GM12873 (cell line): ENCODE results near the gene SORCS2.

Experiments
- TF ChIP-seq, protein P1 (sequence below): IDR thresholded peaks from 2 replicates; pipeline ENCODE4 v1.5.1; 2012; ENCODE audit warnings: low read depth, mild to moderate bottlenecking, moderate library complexity, low read length, control low read depth; ENCODE audit not compliant: insufficient read depth; ENCODE audit errors: missing control alignments

Gene SORCS2

DNA sequence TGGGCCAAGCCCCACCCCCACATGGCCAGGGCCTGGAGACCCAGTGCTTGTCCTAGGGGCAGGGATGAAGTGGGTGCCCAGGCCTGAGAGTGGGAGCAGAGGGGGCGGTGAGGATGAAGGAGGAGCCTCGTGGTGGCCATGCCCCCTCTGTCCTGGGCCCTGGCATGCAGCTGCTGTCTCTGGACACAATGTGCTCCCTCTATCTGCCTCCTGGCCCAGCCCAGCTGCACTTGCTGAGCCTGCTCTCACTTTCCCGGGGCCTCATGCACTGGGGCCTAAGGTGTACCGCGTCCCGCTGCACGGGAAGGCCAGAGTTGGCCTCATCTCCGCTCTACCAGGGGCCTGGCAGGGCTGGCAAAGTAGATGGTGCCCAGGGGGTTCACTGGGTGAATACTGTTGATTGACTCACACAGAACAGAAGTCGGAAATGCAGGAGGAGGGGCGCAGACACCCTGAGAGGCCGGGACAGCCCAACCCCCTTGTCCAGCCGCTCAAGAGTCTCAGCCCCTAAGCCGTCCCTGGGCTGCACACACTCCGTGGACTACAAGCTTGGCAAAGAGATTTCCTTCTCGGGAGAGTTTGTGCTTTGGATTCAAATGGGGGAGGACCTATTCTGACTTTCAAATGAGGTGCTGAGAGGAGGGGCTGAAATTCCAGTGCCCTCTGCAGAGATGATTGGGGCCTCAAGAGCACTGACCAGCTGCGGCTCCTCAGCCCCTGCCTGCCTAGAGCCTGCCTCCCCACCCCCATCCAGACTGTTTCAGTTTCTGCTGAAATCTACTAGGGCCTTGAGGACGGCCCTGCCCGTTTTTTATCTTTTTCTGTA, 130.0 kb downstream of the SORCS2 start:
- TF ChIP-seq, protein P1, sequence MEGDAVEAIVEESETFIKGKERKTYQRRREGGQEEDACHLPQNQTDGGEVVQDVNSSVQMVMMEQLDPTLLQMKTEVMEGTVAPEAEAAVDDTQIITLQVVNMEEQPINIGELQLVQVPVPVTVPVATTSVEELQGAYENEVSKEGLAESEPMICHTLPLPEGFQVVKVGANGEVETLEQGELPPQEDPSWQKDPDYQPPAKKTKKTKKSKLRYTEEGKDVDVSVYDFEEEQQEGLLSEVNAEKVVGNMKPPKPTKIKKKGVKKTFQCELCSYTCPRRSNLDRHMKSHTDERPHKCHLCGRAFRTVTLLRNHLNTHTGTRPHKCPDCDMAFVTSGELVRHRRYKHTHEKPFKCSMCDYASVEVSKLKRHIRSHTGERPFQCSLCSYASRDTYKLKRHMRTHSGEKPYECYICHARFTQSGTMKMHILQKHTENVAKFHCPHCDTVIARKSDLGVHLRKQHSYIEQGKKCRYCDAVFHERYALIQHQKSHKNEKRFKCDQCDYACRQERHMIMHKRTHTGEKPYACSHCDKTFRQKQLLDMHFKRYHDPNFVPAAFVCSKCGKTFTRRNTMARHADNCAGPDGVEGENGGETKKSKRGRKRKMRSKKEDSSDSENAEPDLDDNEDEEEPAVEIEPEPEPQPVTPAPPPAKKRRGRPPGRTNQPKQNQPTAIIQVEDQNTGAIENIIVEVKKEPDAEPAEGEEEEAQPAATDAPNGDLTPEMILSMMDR, result no peak

DNA sequence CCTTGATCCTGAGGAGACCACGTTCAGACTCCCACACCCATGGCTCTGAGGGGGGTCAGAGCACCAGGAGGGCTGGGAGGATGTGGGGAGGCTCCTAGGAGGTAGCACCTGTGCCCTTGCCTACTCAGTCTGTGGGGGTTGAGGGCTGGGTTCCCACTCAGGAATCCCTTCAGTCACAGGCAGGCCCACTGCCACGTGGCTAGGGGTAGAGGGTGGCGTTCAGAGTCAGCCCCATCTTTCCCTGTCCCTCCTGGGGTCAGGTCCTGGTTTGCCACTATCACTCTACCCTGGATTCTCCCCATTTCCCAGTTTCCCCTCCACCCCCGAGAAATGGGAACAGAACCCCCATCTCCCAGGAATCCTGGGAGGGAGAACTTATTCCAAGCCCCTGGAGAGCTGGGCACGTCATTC, 131.1 kb downstream of the SORCS2 start:
- TF ChIP-seq, protein P1, result no peak

DNA sequence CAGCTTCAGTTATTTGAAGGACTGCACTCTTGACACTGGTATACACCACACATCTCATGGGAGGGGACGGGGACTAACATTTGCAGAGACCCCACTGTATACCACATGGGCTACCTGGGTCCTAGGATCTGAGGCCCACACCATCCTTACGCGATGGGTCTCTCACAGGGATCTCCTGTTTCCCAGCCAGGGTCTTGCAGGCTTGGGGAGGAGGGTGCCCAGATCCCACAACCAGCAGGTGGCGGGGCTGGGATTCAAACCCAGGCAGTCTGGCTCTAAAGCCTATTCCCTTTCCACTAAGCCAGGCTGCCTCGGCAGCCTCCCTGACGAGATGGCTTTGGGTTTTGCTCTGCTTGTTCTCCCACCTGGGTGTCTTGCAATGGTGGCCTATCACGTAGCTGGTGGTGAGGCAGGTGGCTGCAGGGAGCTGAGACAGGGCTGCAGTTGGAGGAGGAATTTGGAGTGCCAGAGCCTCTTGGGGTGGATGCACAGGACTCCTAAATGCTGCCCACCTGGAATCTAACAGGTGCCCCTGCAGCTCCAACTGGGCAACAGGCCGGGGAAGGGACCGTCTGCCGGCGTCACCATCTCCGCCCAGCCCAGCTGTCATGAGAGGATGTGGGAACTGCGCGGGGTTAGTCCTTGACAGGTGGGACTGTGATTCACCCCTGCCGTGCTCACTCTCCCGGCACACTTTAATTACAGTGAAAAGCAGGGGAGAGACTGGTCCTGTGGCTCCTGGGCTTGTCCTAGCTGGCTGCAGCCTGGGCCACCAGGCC, 131.7 kb downstream of the SORCS2 start:
- TF ChIP-seq, protein P1, result no peak

DNA sequence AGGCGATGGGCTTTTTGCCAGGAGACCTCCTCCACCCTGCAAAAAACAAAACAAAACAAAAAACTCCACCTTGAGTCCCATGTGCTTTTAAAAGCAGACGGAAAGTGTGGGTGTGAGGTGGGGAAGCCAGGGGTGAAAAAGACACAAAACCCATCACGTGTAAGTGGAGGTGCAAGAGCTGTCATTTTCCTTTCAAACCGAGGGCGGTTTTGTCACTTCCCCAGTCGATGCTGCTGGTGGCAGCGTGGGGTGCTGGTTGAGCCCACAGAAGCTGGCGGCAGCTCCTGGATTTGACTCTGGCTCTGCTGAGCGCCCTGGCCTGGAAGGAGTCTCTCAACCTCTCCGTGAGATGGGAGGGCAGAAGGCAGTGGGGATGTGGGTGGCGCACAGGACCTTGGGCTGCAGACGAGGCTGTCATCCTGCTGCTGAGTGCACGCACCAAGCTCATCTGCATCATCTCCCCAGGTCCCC, 132.3 kb downstream of the SORCS2 start:
- TF ChIP-seq, protein P1, result no peak

DNA sequence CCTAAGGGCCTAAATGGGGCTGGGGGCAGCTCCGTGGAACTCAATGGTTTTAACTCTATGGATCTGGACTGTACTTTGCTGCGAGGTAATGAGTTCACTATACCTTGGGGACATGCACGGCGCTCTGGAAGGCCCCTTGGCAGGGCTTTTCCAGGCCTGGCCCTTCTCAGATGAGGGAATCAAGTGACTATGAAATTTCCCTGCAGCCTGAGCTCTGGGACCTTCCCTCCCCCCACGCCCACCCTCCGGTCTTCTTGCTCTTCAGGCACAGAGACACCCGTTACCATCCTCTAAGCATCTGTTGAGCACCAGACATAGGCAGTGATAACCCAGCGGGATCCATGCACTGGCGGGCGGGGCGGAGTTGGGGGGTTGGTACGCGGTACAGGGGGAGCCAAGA, 133.2 kb downstream of the SORCS2 start:
- TF ChIP-seq, protein P1, result no peak

DNA sequence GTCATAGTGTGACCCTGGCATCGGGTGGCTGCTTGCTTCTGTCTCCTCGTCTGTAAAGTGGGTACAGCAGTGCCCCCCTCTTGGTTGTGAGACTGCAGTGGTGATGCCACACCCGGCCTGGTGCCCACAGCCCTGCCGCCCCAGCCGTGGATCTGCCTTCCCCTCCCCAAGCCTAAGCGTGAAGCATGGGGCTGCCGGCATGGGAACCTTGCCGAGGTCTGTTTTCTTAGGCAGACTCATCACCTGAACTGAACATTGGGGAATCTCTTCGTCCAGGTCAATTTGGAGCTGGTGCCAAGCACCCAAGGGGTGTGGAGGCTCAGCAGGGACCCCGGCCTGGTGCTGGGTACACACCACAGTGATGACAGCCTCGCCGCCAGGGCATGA, 134.0 kb downstream of the SORCS2 start:
- TF ChIP-seq, protein P1, result no peak

DNA sequence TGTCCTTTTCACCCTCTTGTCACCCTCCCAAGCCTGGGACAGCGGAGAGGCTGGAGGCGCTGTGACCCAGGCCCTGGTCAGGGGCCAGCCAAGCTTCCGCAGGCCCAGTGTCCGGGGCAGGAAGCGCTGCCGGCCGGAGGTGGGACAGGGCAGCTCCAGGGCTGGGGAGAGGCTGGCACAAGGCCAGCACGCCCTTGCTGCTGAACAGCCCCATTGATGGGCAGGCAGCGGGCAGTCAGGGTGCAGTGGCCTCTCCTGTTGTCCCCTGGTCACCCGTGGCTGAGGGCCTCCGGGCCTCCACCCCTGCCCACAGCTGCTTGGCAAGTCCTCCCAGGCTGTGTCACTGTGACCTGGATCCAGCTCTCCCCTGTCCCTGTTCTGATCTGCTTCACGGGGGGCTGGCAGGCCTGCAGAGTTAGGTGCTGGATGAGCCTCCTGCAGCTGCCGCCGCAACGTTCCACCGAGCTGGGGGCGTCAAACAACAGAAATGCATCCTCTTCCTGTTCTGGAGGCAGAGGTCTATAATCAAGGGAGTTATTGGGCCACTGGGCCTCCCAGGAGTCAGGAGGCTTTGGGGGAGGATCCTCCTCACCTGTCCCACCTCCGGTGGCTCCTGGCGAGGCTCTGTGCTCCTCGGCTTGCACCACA, 134.5 kb downstream of the SORCS2 start:
- TF ChIP-seq, protein P1, result no peak
